ENCODE data around the gene VPS13C.
"Not testable (repeated sequence)": the region's sequence is repeated elsewhere in the genome, so short reads cannot be mapped to it uniquely, and the experiment has no call there.

The VPS13C gene

GRCh38 chr15:62068810-62069167 is 8.5 kb upstream of the VPS13C start:
- no peak for FAIRE-seq

GRCh38 chr15:62068071-62068809 is 8.0 kb upstream of the VPS13C start:
- FAIRE-seq: no peak

- no peak for FAIRE-seq
Measured at GRCh38 chr15:62067448-62068044, 7.3 kb upstream of the VPS13C start.

GRCh38 chr15:62066663-62067447 is 6.6 kb upstream of the VPS13C start, which contains the start of gene C2CD4A:
C2CD4A (plus strand) TSS chr15:62066977; CDS start chr15:62067614, 637 bp downstream.
- no peak for FAIRE-seq

GRCh38 chr15:62063825-62064635 is 3.8 kb upstream of the VPS13C start:
- no peak for FAIRE-seq

GRCh38 chr15:62060896-62061280 is 641 bp upstream of the VPS13C start:
- FAIRE-seq: no peak

GRCh38 chr15:62059816-62060112 is 483 bp downstream of the VPS13C start:
- no peak for FAIRE-seq

- no peak for FAIRE-seq
Measured at GRCh38 chr15:62059108-62059815, 985 bp downstream of the VPS13C start.

- FAIRE-seq: no peak
Measured at GRCh38 chr15:62058327-62059028, 1.8 kb downstream of the VPS13C start.

GRCh38 chr15:62057341-62057980 is 2.8 kb downstream of the VPS13C start:
- FAIRE-seq: no peak

GRCh38 chr15:62054979-62055378 is 5.3 kb downstream of the VPS13C start:
- FAIRE-seq: no peak

- FAIRE-seq: no peak
Measured at GRCh38 chr15:62053439-62054085, 6.7 kb downstream of the VPS13C start.

- FAIRE-seq: no peak
Measured at GRCh38 chr15:62052713-62053112, 7.5 kb downstream of the VPS13C start.

- FAIRE-seq: no peak
Measured at GRCh38 chr15:62051166-62051565, 9.1 kb downstream of the VPS13C start.

GRCh38 chr15:62050115-62050514 is 10.1 kb downstream of the VPS13C start:
- no peak for FAIRE-seq

- not testable (repeated sequence) for FAIRE-seq
Measured at GRCh38 chr15:62048254-62048653, 12.0 kb downstream of the VPS13C start.

- no peak for FAIRE-seq
Measured at GRCh38 chr15:62047282-62047827, 12.9 kb downstream of the VPS13C start.

- peak; percentile 16 for FAIRE-seq
Measured at GRCh38 chr15:62046078-62046743, 14.0 kb downstream of the VPS13C start.

- peak; percentile 54 for FAIRE-seq
Measured at GRCh38 chr15:62035256-62035924, 24.9 kb downstream of the VPS13C start.

Data from A204.1 (cell line).